Effector memory CD8-positive, alpha-beta T cell (primary cell): ENCODE measurements around the gene RGL4.
A peak's percentile ranks its signal among the peaks of the same experiment; 100 is the strongest.

ENCODE experiments used
- ATAC-seq: fragments of 150-1000 bp; cut with Tn5 transposase; replicated peaks from 2 replicates; pipeline ENCODE4 v1.10.0; 2021; ENCODE audit warnings: mild to moderate bottlenecking, moderate library complexity
- DNase-seq, 3 experiments: peaks; one replicate each; pipeline ENCODE4 v3.0.0; 2021
- H3K27ac Mint-ChIP-seq, 2 donors: one replicate each; pipeline ENCODE4 v1.8.0; 2022; ENCODE audit warnings: mild to moderate bottlenecking in 2 of 2, mixed read lengths in 2 of 2, moderate library complexity in 2 of 2
- H3K27me3 Mint-ChIP-seq, 2 donors: one replicate each; pipeline ENCODE4 v1.8.0; 2022; ENCODE audit warnings: mixed read lengths in 2 of 2
- H3K36me3 Mint-ChIP-seq: one replicate; pipeline ENCODE4 v1.8.0; 2022; ENCODE audit warnings: mild to moderate bottlenecking, moderate library complexity, mixed read lengths; ENCODE audit not compliant: insufficient read depth
- H3K4me1 Mint-ChIP-seq, 2 donors: one replicate each; pipeline ENCODE4 v1.8.0; 2022; ENCODE audit warnings: low read depth in 2 of 2, mixed read lengths in 2 of 2
- H3K4me3 Mint-ChIP-seq, 2 donors: one replicate each; pipeline ENCODE4 v1.8.0; 2022; ENCODE audit warnings: mild to moderate bottlenecking in 2 of 2, mixed read lengths in 2 of 2, moderate library complexity in 2 of 2
- H3K9me3 Mint-ChIP-seq, 2 donors: one replicate each; pipeline ENCODE4 v1.8.0; 2022; ENCODE audit warnings: mixed read lengths in 2 of 2

The RGL4 gene

DNA sequence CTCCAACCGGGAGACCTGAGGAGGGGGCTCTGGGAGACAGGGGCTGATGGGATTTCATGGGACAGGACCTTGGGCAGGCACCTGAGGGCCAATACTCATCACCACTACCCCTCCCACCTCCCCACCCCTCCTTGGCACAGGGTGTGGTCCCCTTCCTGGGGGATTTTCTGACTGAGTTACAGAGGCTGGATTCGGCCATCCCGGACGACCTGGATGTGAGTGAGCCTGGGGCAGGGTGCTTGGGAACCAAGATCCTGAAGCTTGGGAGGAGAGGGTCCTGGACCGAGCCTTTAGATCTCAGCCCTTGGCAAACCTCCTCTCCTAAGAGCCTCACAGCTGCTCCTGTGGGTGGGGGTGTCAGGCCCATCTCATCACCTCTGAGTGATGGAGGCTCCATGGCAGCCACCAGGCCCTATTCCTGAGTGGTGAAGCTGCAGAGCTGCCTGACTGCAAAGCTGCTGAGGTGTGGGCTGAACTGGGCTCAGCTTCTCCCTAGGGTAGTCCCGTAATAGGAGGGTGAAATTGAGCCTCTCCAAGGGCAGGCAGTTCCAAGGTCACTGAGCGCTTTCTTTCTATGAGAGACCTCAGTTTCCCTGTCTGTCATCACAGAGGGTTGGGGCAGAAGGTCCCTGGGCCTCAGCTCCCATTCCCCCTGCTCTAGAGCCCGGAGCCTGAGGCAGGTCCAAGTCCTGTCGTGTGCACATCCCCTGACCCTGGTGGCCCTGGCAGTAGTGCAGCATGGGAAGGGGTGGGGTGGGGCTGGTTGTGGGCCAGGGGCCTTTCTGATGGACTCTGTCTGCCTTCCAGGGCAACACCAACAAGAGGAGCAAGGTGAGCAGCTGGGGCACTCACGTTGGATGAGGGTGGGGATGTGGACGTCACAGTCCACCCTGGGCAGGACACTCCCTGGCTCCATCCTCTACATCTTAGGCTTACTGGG, 6.5 kb downstream of the RGL4 start:
- Mint-ChIP-seq H3K36me3 (peaks cover 27% of the 10 kb centered on the region), H3K4me3 (peak overlapping the region; percentile 93 to 96), H3K27ac (peak overlapping the region; percentile 100), H3K4me1 (peaks cover 34 to 49% of the 10 kb centered on the region in 2 donors), H3K9me3 (no peaks in the 10 kb centered on the region), H3K27me3 (no peaks in the 10 kb centered on the region)
- ATAC-seq (no peak), DNase-seq (no peak)

- Mint-ChIP-seq H3K36me3 (peaks cover 29% of the 10 kb centered on the region), H3K4me1 (peaks cover 38 to 46% of the 10 kb centered on the region in 2 donors), H3K27ac (peak overlapping the region; percentile 100), H3K27me3 (no peaks in the 10 kb centered on the region), H3K4me3 (peak overlapping the region; percentile 93 to 96), H3K9me3 (no peaks in the 10 kb centered on the region)
- no peak for DNase-seq
- no peak for ATAC-seq
These were observed 7.3 kb downstream of the RGL4 start for GRCh38 chr22:23698094-23698493.

DNA sequence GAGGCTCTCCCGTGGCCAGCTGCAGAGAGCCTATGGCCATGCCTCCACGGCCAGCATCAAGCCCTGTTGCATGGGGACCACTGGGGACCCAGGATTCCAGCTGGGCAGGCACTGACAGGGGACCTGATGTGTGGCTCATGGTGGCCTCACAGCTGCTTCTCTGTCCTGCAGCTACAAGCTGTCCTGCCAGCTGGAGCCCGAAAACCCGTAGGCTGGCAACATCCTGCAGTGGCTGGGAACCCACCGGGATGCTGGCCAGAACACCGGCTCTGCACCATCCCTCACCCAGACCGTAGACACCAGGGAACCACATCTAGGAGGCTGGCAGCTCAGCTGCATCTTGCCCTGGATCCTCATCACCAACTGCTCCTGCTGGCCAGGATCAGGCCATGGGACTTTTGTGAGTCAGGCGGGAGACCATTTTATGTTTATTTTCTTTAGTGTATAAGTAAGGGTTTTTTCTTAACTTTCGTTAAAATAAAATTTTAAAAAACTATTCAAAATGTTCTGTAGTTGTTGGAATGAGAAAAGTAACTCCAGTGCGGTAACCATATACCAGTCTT, 7.9 kb downstream of the RGL4 start:
- peak overlapping the region in 1 of 2 donors; percentile 93 for H3K4me3 Mint-ChIP-seq
- no peak for ATAC-seq
- DNase-seq = no peak
- no peaks in the 10 kb centered on the region for H3K9me3 Mint-ChIP-seq
- no peaks in the 10 kb centered on the region for H3K27me3 Mint-ChIP-seq
- peak overlapping the region; percentile 100 for H3K27ac Mint-ChIP-seq
- H3K4me1 Mint-ChIP-seq = peaks cover 43 to 48% of the 10 kb centered on the region in 2 donors
- peaks cover 29% of the 10 kb centered on the region for H3K36me3 Mint-ChIP-seq

GRCh38 chr22:23700706-23701105, 9.9 kb downstream of the RGL4 start:
- no peaks in the 10 kb centered on the region for H3K9me3 Mint-ChIP-seq
- DNase-seq (no peak), ATAC-seq (no peak)
- H3K27me3 Mint-ChIP-seq = no peaks in the 10 kb centered on the region
- H3K27ac Mint-ChIP-seq = peak overlapping the region in 1 of 2 donors; percentile 100
- H3K4me3 Mint-ChIP-seq = no peak overlapping the region
- H3K36me3 Mint-ChIP-seq = peaks cover 42% of the 10 kb centered on the region
- peaks cover 51 to 56% of the 10 kb centered on the region in 2 donors for H3K4me1 Mint-ChIP-seq

GRCh38 chr22:23704062-23704461, 13.2 kb downstream of the RGL4 start:
- ATAC-seq = no peak
- Mint-ChIP-seq H3K36me3 (peaks cover 63% of the 10 kb centered on the region), H3K9me3 (no peaks in the 10 kb centered on the region), H3K27ac (peak overlapping the region in 1 of 2 donors; percentile 46), H3K4me1 (peaks cover 37 to 47% of the 10 kb centered on the region in 2 donors), H3K27me3 (no peaks in the 10 kb centered on the region), H3K4me3 (peak overlapping the region in 1 of 2 donors; percentile 4)
- no peak for DNase-seq

DNA sequence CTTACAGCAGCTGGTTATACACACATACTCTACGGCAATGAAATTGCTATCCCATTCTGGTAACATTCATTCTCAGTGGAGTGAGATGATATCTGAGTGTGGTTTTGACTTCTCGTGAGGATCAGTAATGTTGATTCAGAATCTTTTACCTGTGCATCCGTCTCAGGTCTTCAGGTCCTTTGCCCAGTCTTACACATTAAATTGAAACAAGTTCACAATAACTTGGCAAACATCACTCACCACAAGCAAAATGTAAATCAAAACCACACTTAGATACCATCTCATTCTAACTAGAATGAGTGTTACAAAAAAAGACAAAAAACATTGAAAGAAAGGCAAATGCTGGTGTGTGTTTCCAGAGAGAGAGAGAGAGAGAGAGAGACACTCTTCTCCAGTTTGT, 14.0 kb downstream of the RGL4 start:
- Mint-ChIP-seq H3K36me3 (peaks cover 60% of the 10 kb centered on the region), H3K27me3 (no peaks in the 10 kb centered on the region), H3K9me3 (no peaks in the 10 kb centered on the region), H3K4me3 (peak overlapping the region in 1 of 2 donors; percentile 1), H3K27ac (peak overlapping the region; percentile 46 to 75), H3K4me1 (peaks cover 40 to 46% of the 10 kb centered on the region in 2 donors)
- peak; percentile 45 for ATAC-seq
- no peak for DNase-seq

DNA sequence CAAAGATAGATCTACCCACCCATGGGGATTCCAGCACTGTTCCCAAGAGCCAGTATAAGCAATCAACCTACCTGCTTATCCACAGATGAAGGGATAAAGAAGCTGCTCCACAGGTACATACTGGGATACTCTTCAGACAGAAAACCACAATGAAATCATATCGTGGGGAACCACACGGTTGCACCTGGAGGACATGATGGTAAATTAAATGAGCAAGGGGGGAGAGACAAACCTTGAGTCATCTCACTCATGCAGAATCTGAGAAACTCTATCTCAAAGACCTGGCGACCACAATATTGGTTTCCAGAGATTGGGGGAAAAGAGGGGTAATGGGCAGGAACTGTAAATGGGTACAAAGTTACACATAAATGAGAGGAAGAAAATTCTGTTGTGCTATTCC, 14.5 kb downstream of the RGL4 start:
- peak overlapping the region in 1 of 2 donors; percentile 1 for H3K4me3 Mint-ChIP-seq
- H3K27me3 Mint-ChIP-seq = no peaks in the 10 kb centered on the region
- DNase-seq (no peak), ATAC-seq (peak; percentile 32)
- H3K36me3 Mint-ChIP-seq = peaks cover 55% of the 10 kb centered on the region
- no peaks in the 10 kb centered on the region for H3K9me3 Mint-ChIP-seq
- H3K4me1 Mint-ChIP-seq = peaks cover 46 to 47% of the 10 kb centered on the region in 2 donors
- peak overlapping the region; percentile 46 to 75 for H3K27ac Mint-ChIP-seq

- peak overlapping the region; percentile 2 to 5 for H3K27ac Mint-ChIP-seq
- H3K27me3 Mint-ChIP-seq = no peaks in the 10 kb centered on the region
- peaks cover 61% of the 10 kb centered on the region for H3K36me3 Mint-ChIP-seq
- peaks cover 38 to 39% of the 10 kb centered on the region in 2 donors for H3K4me1 Mint-ChIP-seq
- no peak overlapping the region for H3K4me3 Mint-ChIP-seq
- no peak for DNase-seq
- no peak for ATAC-seq
- no peaks in the 10 kb centered on the region for H3K9me3 Mint-ChIP-seq
These were observed 17.5 kb downstream of the RGL4 start for GRCh38 chr22:23708270-23708669.

DNA sequence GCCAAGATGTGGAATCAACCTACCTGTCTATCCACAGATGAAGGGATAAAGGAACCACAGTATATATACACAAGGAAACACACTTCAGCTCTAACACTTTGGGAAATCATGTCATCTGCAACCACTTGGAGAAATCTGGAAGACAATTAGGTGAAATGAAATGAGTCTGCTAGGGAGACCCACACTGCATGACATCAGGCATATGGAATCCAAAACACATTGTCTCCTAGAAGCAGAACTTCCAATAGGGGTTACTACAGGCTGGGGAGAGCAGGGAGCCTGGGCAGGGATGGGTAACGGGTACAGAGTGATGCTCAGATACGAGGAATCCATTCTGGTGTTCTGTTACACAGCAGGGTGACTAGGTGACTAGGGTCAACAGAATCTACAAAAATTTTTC, 18.3 kb downstream of the RGL4 start:
- Mint-ChIP-seq H3K4me1 (peaks cover 35 to 36% of the 10 kb centered on the region in 2 donors), H3K9me3 (no peaks in the 10 kb centered on the region), H3K4me3 (no peak overlapping the region), H3K27ac (peak overlapping the region in 1 of 2 donors; percentile 5), H3K27me3 (no peaks in the 10 kb centered on the region), H3K36me3 (peaks cover 62% of the 10 kb centered on the region)
- no peak for DNase-seq
- ATAC-seq = no peak

- Mint-ChIP-seq H3K27me3 (no peaks in the 10 kb centered on the region), H3K4me3 (no peak overlapping the region), H3K9me3 (no peaks in the 10 kb centered on the region), H3K36me3 (peaks cover 43% of the 10 kb centered on the region), H3K27ac (no peak overlapping the region), H3K4me1 (peaks cover 22 to 29% of the 10 kb centered on the region in 2 donors)
- ATAC-seq = no peak
- no peak for DNase-seq
These were observed 21.4 kb downstream of the RGL4 start for GRCh38 chr22:23712256-23712655.

- H3K4me1 Mint-ChIP-seq = peaks cover 20 to 32% of the 10 kb centered on the region in 2 donors
- H3K36me3 Mint-ChIP-seq = peaks cover 26% of the 10 kb centered on the region
- DNase-seq = no peak
- no peak for ATAC-seq
- peak overlapping the region in 1 of 2 donors; percentile 49 for H3K27ac Mint-ChIP-seq
- peak overlapping the region in 1 of 2 donors; percentile 34 for H3K4me3 Mint-ChIP-seq
- no peaks in the 10 kb centered on the region for H3K9me3 Mint-ChIP-seq
- no peaks in the 10 kb centered on the region for H3K27me3 Mint-ChIP-seq
These were observed 23.1 kb downstream of the RGL4 start for GRCh38 chr22:23713696-23714595.

DNA sequence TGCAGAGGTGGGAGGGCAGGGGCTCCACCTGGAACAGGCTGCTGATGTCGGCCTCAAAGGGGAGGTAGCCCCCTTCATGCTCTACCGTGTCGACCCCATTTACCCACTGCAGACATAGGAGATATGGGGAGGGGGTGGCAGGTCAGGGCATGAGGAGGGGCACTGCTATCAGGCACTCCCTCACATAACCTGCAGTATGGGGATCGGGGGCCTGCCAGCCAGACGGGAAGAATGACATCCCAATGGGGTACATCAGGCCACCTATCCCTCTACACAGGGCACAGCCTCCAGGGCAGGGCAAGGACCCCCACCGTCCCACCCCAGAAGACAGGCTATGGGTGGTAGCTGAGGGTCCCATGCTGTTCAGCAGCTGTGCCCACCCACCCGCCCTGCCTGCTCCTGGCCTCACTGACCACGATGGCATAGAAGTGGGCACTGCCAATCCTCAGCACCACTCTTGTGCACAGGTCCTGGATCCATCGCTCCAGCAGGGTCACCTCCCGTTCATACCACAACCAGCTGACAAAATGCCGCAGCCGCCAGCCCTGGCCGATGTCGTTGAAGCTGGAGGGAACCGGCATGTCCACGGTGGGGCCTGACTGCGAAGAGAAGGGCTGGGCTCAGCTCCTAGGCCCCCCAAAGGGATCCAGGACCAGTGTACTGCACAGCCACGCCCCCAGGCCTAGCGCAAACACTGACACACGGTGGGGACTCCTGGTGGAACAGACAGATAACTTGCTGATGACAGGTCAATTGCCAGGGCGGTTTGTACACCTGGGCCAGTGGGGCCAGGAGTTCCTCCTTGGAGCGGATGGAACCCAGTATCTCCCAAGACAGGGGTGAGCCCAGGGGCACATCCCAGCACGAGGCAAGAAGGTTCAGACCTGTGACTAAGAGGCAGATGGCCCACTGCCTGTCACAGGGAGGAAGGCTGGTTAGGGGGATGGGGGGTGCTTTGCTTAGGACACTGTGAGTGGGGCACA, 24.1 kb downstream of the RGL4 start:
- no peak for ATAC-seq
- Mint-ChIP-seq H3K4me1 (peaks cover 20 to 28% of the 10 kb centered on the region in 2 donors), H3K36me3 (peaks cover 24% of the 10 kb centered on the region), H3K4me3 (peak overlapping the region; percentile 80 to 81), H3K27me3 (no peaks in the 10 kb centered on the region), H3K9me3 (no peaks in the 10 kb centered on the region), H3K27ac (peak overlapping the region; percentile 84 to 91)
- DNase-seq = no peak
